Suprapubic skin (tissue), 3 donors: Measurements from ENCODE around the gene OSR1.

ENCODE experiments used
- EP300 ChIP-seq: sonication (generic); formaldehyde crosslinking; IDR thresholded peaks from one replicate; pipeline ENCODE4 v1.6.1; 2017; ENCODE audit warnings: antibody characterized with exemption
- POLR2A ChIP-seq, 2 donors: fragments of 450-650 bp; IDR thresholded peaks; one replicate each; pipeline ENCODE4 v1.6.1; 2017; ENCODE audit warnings: antibody characterized with exemption in 2 of 2, mild to moderate bottlenecking in 2 of 2, moderate library complexity in 2 of 2
- TF ChIP-seq, protein P1 (sequence below), 2 donors: fragments of 200-600 bp in 1 of 2; fragments of 450-650 bp in 1 of 2; sonication (generic) in 1 of 2; IDR thresholded peaks; one replicate each; pipeline ENCODE4 v1.5.1; 2016 to 2019; ENCODE audit warnings: antibody characterized with exemption in 2 of 2, mild to moderate bottlenecking in 1 of 2, moderate library complexity in 1 of 2

DNA sequence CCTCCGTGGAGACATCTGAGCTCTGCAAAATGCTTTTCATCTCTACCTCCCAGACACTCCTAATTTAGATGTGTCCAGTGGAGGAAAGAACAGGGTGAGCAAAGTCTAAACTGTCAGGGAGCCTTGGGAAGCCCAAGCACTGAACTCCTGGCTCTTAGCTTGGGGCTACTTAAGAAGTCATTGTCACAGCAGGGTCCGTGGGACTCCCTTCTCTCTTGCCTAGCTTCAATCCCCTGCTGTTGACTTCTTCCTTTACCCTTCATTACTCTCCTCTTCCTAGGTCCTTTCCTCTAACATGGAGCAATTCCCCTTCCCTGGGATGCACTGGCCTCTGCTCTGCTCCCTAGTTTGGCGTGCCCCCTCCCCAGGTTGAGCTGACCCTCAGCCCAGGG lies 3.4 kb downstream of the OSR1 start:
- TF ChIP-seq, protein P1, sequence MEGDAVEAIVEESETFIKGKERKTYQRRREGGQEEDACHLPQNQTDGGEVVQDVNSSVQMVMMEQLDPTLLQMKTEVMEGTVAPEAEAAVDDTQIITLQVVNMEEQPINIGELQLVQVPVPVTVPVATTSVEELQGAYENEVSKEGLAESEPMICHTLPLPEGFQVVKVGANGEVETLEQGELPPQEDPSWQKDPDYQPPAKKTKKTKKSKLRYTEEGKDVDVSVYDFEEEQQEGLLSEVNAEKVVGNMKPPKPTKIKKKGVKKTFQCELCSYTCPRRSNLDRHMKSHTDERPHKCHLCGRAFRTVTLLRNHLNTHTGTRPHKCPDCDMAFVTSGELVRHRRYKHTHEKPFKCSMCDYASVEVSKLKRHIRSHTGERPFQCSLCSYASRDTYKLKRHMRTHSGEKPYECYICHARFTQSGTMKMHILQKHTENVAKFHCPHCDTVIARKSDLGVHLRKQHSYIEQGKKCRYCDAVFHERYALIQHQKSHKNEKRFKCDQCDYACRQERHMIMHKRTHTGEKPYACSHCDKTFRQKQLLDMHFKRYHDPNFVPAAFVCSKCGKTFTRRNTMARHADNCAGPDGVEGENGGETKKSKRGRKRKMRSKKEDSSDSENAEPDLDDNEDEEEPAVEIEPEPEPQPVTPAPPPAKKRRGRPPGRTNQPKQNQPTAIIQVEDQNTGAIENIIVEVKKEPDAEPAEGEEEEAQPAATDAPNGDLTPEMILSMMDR (IDR thresholded peaks at IDR 0.05), result no peak
- TF ChIP-seq EP300 (no peak), POLR2A (IDR thresholded peaks at IDR 0.05) (no peak)
